Right lobe of liver (tissue), 4 donors: ENCODE data around the gene WFIKKN1.
A peak's percentile ranks its signal among the peaks of the same experiment; 100 is the strongest.

Source experiments
- POLR2A ChIP-seq: fragments of 450-650 bp; IDR thresholded peaks from one replicate; pipeline ENCODE4 v1.6.1; 2017; ENCODE audit warnings: antibody characterized with exemption, mild to moderate bottlenecking
- TF ChIP-seq, protein P1 (sequence below), 4 donors: fragments of 200-600 bp in 3 of 4; fragments of 450-650 bp in 1 of 4; IDR thresholded peaks; one replicate each; pipeline versions ENCODE4 v1.5.1 to v1.8.0; 2016 to 2022; ENCODE audit warnings: antibody characterized with exemption in 4 of 4, mild to moderate bottlenecking in 2 of 4
- donor health status: DM: no; HTN: no; CAD: no.
- donor health status: DM: no; HTN: no; CAD: no.
- donor health status: DM: no; HTN: yes; CAD: no.

DNA sequence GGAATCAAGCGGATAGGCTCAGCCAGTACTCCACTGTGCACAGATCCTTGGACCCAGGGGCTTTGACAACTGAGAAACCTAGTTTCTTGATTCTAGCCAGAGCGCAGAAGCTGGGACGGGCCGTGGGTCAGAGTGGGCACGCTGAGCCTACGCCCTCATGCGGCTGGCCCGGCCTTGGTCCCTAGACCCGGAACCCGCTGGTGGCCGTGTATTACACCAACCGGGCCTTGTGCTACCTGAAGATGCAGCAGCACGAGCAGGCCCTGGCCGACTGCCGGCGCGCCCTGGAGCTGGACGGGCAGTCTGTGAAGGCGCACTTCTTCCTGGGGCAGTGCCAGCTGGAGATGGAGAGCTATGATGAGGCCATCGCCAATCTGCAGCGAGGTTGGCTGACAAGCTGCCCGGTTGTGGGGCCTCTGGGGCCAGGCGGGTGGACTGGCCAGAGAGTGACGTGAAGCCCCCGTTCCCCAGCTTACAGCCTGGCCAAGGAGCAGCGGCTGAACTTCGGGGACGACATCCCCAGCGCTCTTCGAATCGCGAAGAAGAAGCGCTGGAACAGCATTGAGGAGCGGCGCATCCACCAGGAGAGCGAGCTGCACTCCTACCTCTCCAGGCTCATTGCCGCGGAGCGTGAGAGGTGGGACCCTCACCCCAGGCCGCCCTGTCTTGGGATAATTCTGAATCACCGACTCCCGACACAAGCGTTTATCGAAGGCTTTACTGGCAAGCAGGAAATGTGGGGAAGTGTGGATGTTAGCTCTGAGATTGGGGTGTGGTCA, 50.4 kb downstream of the WFIKKN1 start:
- TF ChIP-seq, protein P1, sequence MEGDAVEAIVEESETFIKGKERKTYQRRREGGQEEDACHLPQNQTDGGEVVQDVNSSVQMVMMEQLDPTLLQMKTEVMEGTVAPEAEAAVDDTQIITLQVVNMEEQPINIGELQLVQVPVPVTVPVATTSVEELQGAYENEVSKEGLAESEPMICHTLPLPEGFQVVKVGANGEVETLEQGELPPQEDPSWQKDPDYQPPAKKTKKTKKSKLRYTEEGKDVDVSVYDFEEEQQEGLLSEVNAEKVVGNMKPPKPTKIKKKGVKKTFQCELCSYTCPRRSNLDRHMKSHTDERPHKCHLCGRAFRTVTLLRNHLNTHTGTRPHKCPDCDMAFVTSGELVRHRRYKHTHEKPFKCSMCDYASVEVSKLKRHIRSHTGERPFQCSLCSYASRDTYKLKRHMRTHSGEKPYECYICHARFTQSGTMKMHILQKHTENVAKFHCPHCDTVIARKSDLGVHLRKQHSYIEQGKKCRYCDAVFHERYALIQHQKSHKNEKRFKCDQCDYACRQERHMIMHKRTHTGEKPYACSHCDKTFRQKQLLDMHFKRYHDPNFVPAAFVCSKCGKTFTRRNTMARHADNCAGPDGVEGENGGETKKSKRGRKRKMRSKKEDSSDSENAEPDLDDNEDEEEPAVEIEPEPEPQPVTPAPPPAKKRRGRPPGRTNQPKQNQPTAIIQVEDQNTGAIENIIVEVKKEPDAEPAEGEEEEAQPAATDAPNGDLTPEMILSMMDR (IDR thresholded peaks at IDR 0.05): peak in 1 of 4 donors; percentile 19
- TF ChIP-seq POLR2A: no peak
